A549 (cell line): ENCODE measurements around the gene SSH2.

Source experiments
- ATOH8 ChIP-seq: fragments of 250-450 bp; sonication (Bioruptor Pico); IDR thresholded peaks from 2 replicates; pipeline ENCODE4 v1.5.0; 2020; ENCODE audit warnings: low read depth, mild to moderate bottlenecking, moderate library complexity
- CBX8 ChIP-seq: fragments of 200-600 bp; sonication (generic); IDR thresholded peaks from 2 replicates; pipeline ENCODE4 v1.6.1; 2016
- CHD2 ChIP-seq: fragments of 150-350 bp; IDR thresholded peaks from 2 replicates; pipeline ENCODE4 v1.6.1; 2014; ENCODE audit warnings: low read length; ENCODE audit not compliant: partially characterized antibody
- CTCF ChIP-seq: fragments of >200 bp; sonication (Bioruptor Twin); formaldehyde crosslinking; IDR thresholded peaks from 3 replicates; pipeline ENCODE4 v1.5.1; 2016
- ELK1 ChIP-seq: fragments of 150-350 bp; IDR thresholded peaks from 2 replicates; pipeline ENCODE4 v1.6.1; 2014; ENCODE audit warnings: low read depth, mild to moderate bottlenecking, low read length
- EP300 ChIP-seq, 2 experiments: fragments of >200 bp; sonication (Bioruptor Twin); formaldehyde crosslinking; IDR thresholded peaks; 2 replicates in 1 of 2; 3 replicates in 1 of 2; pipeline ENCODE4 v1.6.1; 2016 to 2017
- ESRRA ChIP-seq: fragments of 150-350 bp; IDR thresholded peaks from 2 replicates; pipeline ENCODE4 v1.6.1; 2014; ENCODE audit warnings: mild to moderate bottlenecking, low read length, borderline replicate concordance
- MAX ChIP-seq: IDR thresholded peaks from 2 replicates; pipeline ENCODE4 v1.6.1; 2012
- MYC ChIP-seq: IDR thresholded peaks from 2 replicates; pipeline ENCODE4 v1.6.1; 2012; ENCODE audit warnings: mild to moderate bottlenecking, inconsistent platforms, low read length, improper control_type of control experiment, borderline replicate concordance
- POLR2A ChIP-seq: IDR thresholded peaks from 2 replicates; pipeline ENCODE4 v1.6.1; 2012; ENCODE audit warnings: mild to moderate bottlenecking, low read length
- RAD21 ChIP-seq, 2 experiments: fragments of >200 bp in 1 of 2; sonication (Bioruptor Twin) in 1 of 2; formaldehyde crosslinking in 1 of 2; IDR thresholded peaks in 1 of 2; conservative IDR thresholded peaks in 1 of 2; 2 replicates in 1 of 2; 3 replicates in 1 of 2; pipeline ENCODE4 v1.6.1; 2012 to 2018; ENCODE audit warnings: inconsistent platforms in 1 of 2

- TF ChIP-seq EP300 (IDR thresholded peaks at IDR 0.05) = no peak
- no peak for TF ChIP-seq MYC
- no peak for TF ChIP-seq MAX
- TF ChIP-seq CTCF = peak; percentile 29; the same call in 2 of the 3 replicates
- TF ChIP-seq CBX8 = no peak
- TF ChIP-seq ELK1 = no peak
- TF ChIP-seq CHD2 = no peak
- TF ChIP-seq ATOH8 (CRISPR knock-in tag) = no peak
- TF ChIP-seq ESRRA = no peak
- TF ChIP-seq RAD21 (conservative IDR thresholded peaks at IDR 0.05 in 1 of 2, IDR thresholded peaks at IDR 0.05 in 1 of 2) = peak in 1 of 2 experiments; percentile 53; a peak in 2 of 5 replicates
- TF ChIP-seq POLR2A = no peak
These were observed 310.8 kb downstream of the SSH2 start for GRCh38 chr17:29619251-29619650.
